Cardiac fibroblast (primary cell): ENCODE data around the gene SHC1.
"Not testable (repeated sequence)": the region's sequence is repeated elsewhere in the genome, so short reads cannot be mapped to it uniquely, and the experiment has no call there.

Experiments
- DNase-seq, 2 donors: peaks; one replicate each; pipeline versions ENCODE4 v3.0.0 to v3.0.0-alpha.2; 2010; ENCODE audit warnings: low read depth in 2 of 2
- H3K4me3 ChIP-seq, 2 donors: replicated peaks in 1 of 2; 1 replicate in 1 of 2; 2 replicates in 1 of 2; pipeline ENCODE4 v1.5.1; 2011; ENCODE audit warnings: low read depth in 2 of 2, low read length in 2 of 2, mild to moderate bottlenecking in 2 of 2, moderate library complexity in 1 of 2
- CTCF ChIP-seq: IDR thresholded peaks from one replicate; pipeline ENCODE4 v1.5.1; 2011; ENCODE audit warnings: low read depth, mild to moderate bottlenecking, low read length, inconsistent platforms

SHC1 gene

GRCh38 chr1:154987326-154987725 lies 16.8 kb upstream of the SHC1 start:
- DNase-seq: peak; percentile 45 to 47
- no peak overlapping the region for H3K4me3 ChIP-seq
- no peak for TF ChIP-seq CTCF

- not testable (repeated sequence) for DNase-seq, H3K4me3 ChIP-seq
Measured at GRCh38 chr1:154986736-154987135, 16.2 kb upstream of the SHC1 start.

GRCh38 chr1:154983776-154984466 lies 13.4 kb upstream of the SHC1 start:
- H3K4me3 ChIP-seq: peak overlapping the region; percentile 73 to 81
- no peak for DNase-seq
- no peak for TF ChIP-seq CTCF

GRCh38 chr1:154982897-154983648 lies 12.5 kb upstream of the SHC1 start, which contains the start of gene FLAD1:
TSS of gene FLAD1 (plus strand) at chr1:154983344. CDS start at chr1:154983695, 351 bp downstream.
- H3K4me3 ChIP-seq: peak within 1 kb of the TSS; percentile 73 to 81
- no peak for TF ChIP-seq CTCF
- peak; percentile 100 for DNase-seq

GRCh38 chr1:154982341-154982740 lies 11.8 kb upstream of the SHC1 start:
- no peak for DNase-seq
- peak overlapping the region in 1 of 2 donors; percentile 3 for H3K4me3 ChIP-seq
- no peak for TF ChIP-seq CTCF

- H3K4me3 ChIP-seq: no peak overlapping the region
- no peak for TF ChIP-seq CTCF
- DNase-seq: no peak
Measured at GRCh38 chr1:154978360-154978759, 7.8 kb upstream of the SHC1 start.

- not testable (repeated sequence) for DNase-seq, H3K4me3 ChIP-seq
Measured at GRCh38 chr1:154977762-154978161, 7.2 kb upstream of the SHC1 start.
